Subcutaneous adipose tissue (tissue), 4 donors: ENCODE results near the gene TMEM151B. TPM values are rescaled to one million over a fixed set of nuclear protein-coding genes. Genes with fewer than 3 reads are reported as not detected.

Source experiments
- CTCF ChIP-seq: fragments of 450-650 bp; IDR thresholded peaks from one replicate; pipeline ENCODE4 v1.5.1; 2016; ENCODE audit warnings: low read depth, mild to moderate bottlenecking, control low read depth, antibody characterized with exemption, moderate library complexity
- total RNA-seq, 4 donors: library from RNA; depleted of rRNA; stranded (reverse); fragments of >200 nt; gene quantifications; one replicate each; pipeline ENCODE4 v1.1.0, GENCODE V29; 2016

The TMEM151B gene
- total RNA-seq, 4 donors from 2014 or later = not detected

- no peak for TF ChIP-seq CTCF
These were observed 41.8 kb upstream of the TMEM151B start for GRCh38 chr6:44228433-44228832.

GRCh38 chr6:44228836-44229235, 41.4 kb upstream of the TMEM151B start:
- no peak for TF ChIP-seq CTCF

GRCh38 chr6:44229376-44230033, 40.7 kb upstream of the TMEM151B start:
- no peak for TF ChIP-seq CTCF

- no peak for TF ChIP-seq CTCF
These were observed 40.1 kb upstream of the TMEM151B start for GRCh38 chr6:44230034-44230675.

- no peak for TF ChIP-seq CTCF
These were observed 37.3 kb upstream of the TMEM151B start for GRCh38 chr6:44232676-44233566.

- no peak for TF ChIP-seq CTCF
These were observed 36.6 kb upstream of the TMEM151B start for GRCh38 chr6:44233567-44234100.
